ENCODE data around the gene EXTL2.

GRCh38 chr1:100835866-100836842, 58.5 kb downstream of the EXTL2 start:
- no peak for TF ChIP-seq CTCF (conservative IDR thresholded peaks at IDR 0.05; ENCODE audit: low read depth, low read length)
- TF ChIP-seq EZH2 (IDR thresholded peaks at IDR 0.05; ENCODE audit: borderline replicate concordance, low read depth, low read length, poor library complexity, severe bottlenecking): no peak

Data from A673 (cell line).